HG03060 (cell line): ENCODE measurements around the gene HECW1.

ENCODE experiments used
- ATAC-seq: cut with Tn5 transposase; IDR thresholded peaks from one replicate; pipeline ENCODE4 v1.9.1; 2021; ENCODE audit warnings: low read depth, moderate number of reproducible peaks; ENCODE audit not compliant: unreplicated experiment

HECW1 gene

GRCh38 chr7:43302773-43303460, 190.5 kb downstream of the HECW1 start:
- ATAC-seq, result no peak

DNA sequence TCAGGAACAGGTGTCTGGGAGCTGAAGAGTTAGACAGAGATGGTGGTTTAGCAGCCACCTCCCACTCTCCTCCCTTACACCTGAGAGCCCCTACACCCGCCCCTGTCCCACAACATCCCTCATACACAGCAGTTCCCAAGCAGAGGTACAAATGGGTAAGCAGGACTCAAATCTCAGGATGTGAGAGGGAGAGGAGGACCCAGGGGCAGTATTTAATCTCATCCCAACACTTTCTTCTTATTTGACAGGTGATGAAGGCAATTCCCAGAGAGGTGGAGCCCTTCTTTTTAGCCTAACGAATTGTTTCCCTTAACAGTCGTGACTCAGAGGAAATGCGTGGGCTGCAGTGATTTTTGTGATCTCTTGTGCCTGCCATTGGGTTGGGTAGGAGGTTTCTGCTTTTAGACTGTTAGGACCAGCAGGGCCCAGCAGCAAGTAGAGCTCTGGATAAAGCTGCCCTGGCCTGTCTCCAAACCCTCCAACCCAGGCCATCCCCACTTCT, 191.3 kb downstream of the HECW1 start:
- ATAC-seq, result no peak

DNA sequence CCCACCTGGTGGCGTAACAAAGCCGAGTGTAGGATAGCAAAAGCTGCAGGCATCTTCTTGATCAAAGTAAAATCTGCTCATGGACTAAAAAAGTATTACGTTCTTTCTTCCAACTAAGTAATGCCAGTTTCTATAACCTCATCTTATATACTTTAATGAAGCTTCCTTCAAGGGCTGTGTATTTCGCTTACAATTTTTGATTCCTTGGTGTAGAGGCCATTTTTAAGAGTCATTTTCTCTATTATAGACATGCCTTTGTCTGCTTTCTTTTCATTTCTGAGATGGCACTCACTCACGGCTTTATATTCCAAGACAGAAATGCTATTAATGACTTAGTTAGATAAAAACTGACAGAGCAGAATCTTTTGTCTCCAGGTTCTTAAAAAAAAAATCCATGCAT, 194.0 kb downstream of the HECW1 start:
- ATAC-seq, result no peak

- ATAC-seq, result no peak
Observed at GRCh38 chr7:43307522-43307921, 195.1 kb downstream of the HECW1 start.

DNA sequence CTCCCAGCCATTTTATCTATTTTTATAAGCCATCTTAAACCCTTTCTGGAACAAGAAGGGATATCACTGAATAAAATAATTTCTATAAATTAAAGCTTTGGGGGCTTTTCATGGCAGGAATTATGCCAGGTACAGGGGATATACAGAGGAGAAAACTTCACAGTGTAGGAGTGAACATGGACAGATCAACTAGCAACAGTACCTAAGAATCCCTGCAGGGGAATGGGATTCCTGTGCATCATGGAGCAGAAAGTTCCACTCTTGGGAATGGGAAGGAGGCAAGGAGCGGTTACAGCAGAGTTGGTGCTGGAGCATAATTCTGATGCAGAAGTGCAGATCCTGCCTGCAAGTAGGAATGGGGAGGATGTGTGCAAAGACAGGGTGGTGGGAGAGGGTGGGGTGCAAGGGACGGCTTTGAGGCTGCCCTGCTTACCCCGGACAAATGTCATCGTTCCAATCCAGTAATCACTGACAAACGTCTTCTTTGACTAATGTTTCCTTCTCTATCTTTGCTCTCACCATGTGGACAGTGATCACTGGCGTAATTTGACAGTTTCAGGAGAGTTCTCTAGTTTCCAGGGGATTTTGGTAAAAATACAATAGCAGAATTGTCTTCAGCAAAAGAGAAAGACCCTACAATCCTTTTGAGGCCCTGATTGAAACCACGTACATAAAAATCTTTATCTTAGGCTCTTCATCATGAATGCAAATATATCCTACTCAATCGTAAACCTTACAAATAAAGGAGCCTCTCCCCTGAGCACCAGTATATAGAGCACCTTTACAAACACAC, 196.7 kb downstream of the HECW1 start:
- peak; percentile 71 for ATAC-seq

- peak; percentile 11 for ATAC-seq
Observed at GRCh38 chr7:43309706-43310022, 197.2 kb downstream of the HECW1 start.

DNA sequence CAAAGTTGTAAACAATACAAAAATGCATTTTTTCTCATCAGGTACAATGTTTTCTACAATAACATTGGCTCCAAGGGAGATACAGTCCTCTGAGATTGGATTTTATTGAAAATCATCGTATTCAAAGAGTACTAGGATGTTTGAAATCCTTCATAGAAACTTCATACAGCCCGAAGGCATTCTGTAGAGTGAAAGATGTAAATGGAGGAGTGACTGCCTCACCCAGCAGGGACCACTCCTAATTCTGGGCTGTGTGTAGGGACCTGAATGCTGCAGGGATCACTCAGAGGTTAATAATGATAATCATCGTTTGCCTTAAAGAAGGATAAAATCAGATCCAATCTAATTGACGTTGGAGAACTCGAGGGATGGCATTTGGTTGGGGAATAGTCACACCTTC, 198.6 kb downstream of the HECW1 start:
- ATAC-seq, result no peak

DNA sequence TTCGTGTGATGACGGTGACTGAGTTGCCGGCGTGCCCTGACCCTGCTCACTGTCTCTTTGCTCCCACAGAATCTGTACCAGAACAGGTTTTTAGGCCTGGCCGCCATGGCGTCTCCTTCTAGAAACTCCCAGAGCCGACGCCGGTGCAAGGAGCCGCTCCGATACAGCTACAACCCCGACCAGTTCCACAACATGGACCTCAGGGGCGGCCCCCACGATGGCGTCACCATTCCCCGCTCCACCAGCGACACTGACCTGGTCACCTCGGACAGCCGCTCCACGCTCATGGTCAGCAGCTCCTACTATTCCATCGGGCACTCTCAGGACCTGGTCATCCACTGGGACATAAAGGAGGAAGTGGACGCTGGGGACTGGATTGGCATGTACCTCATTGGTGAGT, 199.2 kb downstream of the HECW1 start:
- ATAC-seq, result no peak

DNA sequence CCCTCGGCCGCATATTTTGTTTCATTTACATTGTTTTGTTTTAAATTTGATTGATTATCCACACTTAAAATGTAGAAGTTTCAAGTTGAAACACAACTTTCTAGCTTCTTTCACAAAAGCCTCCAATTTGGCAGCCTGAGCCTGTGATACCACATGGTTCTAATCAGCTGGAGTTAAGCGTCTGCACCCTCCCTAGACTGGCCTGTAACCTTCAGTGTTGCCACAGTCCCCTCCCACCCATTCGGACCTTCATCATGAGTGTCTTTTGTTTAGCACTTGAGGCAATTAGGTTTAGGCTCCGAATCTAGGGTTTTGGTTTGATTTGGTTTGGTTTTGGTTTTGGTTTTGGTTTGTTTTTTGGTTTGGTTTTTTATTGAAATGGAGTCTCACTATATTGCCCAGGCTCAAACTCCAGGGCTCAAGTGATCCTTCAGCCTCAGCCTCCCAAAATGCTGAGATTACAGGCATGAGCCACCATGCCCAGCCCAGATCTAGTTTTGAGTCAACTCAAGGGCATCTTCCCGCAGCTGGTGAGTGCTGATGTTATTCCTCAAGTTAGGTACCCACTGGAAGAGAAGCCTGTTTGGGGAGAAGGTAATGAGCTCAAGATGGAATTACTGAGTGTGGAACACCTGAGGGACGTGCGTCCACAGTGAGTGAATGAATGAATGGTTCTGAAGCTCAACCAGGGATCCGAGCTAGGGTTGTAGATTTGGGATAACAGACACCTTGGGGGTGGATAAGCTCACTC, 201.4 kb downstream of the HECW1 start:
- no peak for ATAC-seq

GRCh38 chr7:43314379-43315158, 202.1 kb downstream of the HECW1 start:
- ATAC-seq, result no peak

GRCh38 chr7:43317075-43317474, 204.6 kb downstream of the HECW1 start:
- ATAC-seq, result no peak

- no peak for ATAC-seq
Observed at GRCh38 chr7:43318188-43318770, 205.8 kb downstream of the HECW1 start.

- no peak for ATAC-seq
Observed at GRCh38 chr7:43325595-43325994, 213.1 kb downstream of the HECW1 start.

GRCh38 chr7:43328336-43328735, 215.9 kb downstream of the HECW1 start:
- no peak for ATAC-seq

- ATAC-seq, result no peak
Observed at GRCh38 chr7:43328785-43329380, 216.4 kb downstream of the HECW1 start.

DNA sequence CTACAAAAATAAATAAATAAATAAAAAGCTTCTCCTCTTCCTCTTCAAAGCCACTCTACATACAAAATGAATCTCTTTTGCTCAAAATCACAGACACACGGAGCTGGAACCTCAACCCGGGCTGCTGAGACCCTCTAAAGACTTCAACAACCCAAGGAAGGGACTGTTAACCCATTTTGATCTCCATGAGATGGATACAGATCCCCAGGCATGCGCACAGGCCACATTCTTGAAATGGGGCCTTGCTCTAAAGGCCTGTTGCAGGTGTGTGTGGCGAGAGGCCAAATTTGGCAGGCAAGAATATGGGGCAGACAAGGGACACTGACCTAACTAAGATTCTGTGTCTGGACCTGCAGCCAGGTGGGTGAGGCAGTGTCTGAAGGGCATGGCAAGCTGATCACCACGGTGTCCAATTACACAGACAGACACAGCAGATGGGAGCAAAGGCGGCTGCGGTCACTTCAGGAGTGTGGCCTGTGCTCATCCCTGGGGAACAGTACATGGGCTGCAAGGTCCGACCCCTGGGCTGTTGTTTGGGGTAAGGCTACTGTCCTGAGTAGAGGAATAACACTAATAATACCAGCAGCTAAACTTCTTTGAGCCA, 219.8 kb downstream of the HECW1 start:
- no peak for ATAC-seq

- ATAC-seq, result no peak
Observed at GRCh38 chr7:43337191-43337590, 224.7 kb downstream of the HECW1 start.

DNA sequence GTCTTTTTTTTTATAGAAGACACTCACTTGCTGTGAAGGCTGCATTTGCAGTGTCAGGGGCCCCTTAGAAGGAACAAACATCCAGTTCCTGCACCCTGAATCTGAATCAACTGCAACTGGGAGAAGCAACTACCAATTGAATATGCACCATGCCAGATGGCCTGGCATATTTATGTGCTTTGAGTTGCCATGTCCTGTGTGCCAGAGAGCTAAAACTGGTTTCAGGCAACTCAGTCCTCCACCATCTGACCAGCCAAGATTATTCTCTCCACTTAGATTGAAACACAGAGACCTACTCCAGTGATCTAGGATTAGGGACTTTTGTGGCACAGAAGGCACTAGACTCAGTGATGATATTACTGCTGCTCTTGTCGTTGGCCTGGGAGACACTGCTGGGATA, 225.4 kb downstream of the HECW1 start:
- ATAC-seq, result no peak

GRCh38 chr7:43341132-43341531, 228.7 kb downstream of the HECW1 start:
- ATAC-seq, result no peak
